ENCODE measurements around the gene CZIB.

Gene CZIB

GRCh38 chr1:53195246-53196016, 25.0 kb downstream of the CZIB start:
- no peaks in the 10 kb centered on the region for H3K9me3 ChIP-seq
- intact Hi-C loops (cut with DNase I; ENCODE audit: low total_unique reads), result loop anchor here (10.0 kb wide), 1 partner anchor 271 kb away; the partner anchor contains the start of genes ECHDC2 and SCP2

GRCh38 chr1:53190210-53190611, 30.2 kb downstream of the CZIB start:
- no peak overlapping the region for H3K27ac ChIP-seq
- intact Hi-C loops (cut with DNase I; ENCODE audit: low total_unique reads), result loop anchor here (10.0 kb wide), 1 partner anchor 265 kb away; the partner anchor contains the start of genes ECHDC2 and SCP2
- no peaks in the 10 kb centered on the region for H3K36me3 ChIP-seq
- no peak for TF ChIP-seq CTCF (IDR thresholded peaks at IDR 0.05)
- H3K9me3 ChIP-seq, result no peaks in the 10 kb centered on the region
- H3K4me3 ChIP-seq, result no peak overlapping the region
- H3K27me3 ChIP-seq, result no peaks in the 10 kb centered on the region
- H3K4me1 ChIP-seq, result peaks cover 0 to 5% (median 2%) of the 10 kb centered on the region in 4 donors
- no peak for DNase-seq

More at GRCh38 chr1:53195246-53196016, 25.0 kb downstream of the CZIB start:
- Histone ChIP-seq H3K27me3 (no peaks in the 10 kb centered on the region), H3K27ac (peak overlapping the region; percentile 97 to 99), H3K4me1 (peaks cover 0 to 39% (median 29%) of the 10 kb centered on the region in 4 donors), H3K4me3 (peak overlapping the region; percentile 91 to 93), H3K36me3 (no peaks in the 10 kb centered on the region)
- no peak for TF ChIP-seq CTCF (IDR thresholded peaks at IDR 0.05)
- no peak for DNase-seq

GRCh38 chr1:53189061-53189460, 31.4 kb downstream of the CZIB start:
- intact Hi-C loops (cut with DNase I; ENCODE audit: low total_unique reads), result loop anchor here (10.0 kb wide), 1 partner anchor 464 kb away; the partner anchor contains the start of gene ZYG11B
- no peak overlapping the region for H3K4me3 ChIP-seq
- no peak for DNase-seq

GRCh38 chr1:53188099-53188498, 32.3 kb downstream of the CZIB start:
- Histone ChIP-seq H3K36me3 (no peaks in the 10 kb centered on the region), H3K4me3 (no peak overlapping the region), H3K9me3 (no peaks in the 10 kb centered on the region), H3K27me3 (no peaks in the 10 kb centered on the region), H3K4me1 (no peaks in the 10 kb centered on the region), H3K27ac (no peak overlapping the region)
- intact Hi-C loops (cut with DNase I; ENCODE audit: low total_unique reads), result loop anchor here (10.0 kb wide), 1 partner anchor 463 kb away; the partner anchor contains the start of gene ZYG11B
- DNase-seq, result no peak
- TF ChIP-seq CTCF (IDR thresholded peaks at IDR 0.05), result no peak

More at GRCh38 chr1:53189061-53189460, 31.4 kb downstream of the CZIB start:
- no peak for TF ChIP-seq CTCF (IDR thresholded peaks at IDR 0.05)
- H3K9me3 ChIP-seq, result no peaks in the 10 kb centered on the region
- H3K27me3 ChIP-seq, result no peaks in the 10 kb centered on the region
- no peaks in the 10 kb centered on the region for H3K4me1 ChIP-seq
- no peak overlapping the region for H3K27ac ChIP-seq
- no peaks in the 10 kb centered on the region for H3K36me3 ChIP-seq

GRCh38 chr1:53187401-53187800, 33.0 kb downstream of the CZIB start:
- H3K27ac ChIP-seq, result no peak overlapping the region
- H3K9me3 ChIP-seq, result no peaks in the 10 kb centered on the region
- H3K36me3 ChIP-seq, result no peaks in the 10 kb centered on the region
- DNase-seq, result no peak
- intact Hi-C loops (cut with DNase I; ENCODE audit: low total_unique reads), result loop anchor here (10.0 kb wide), 1 partner anchor 463 kb away; the partner anchor contains the start of gene ZYG11B
- H3K27me3 ChIP-seq, result no peaks in the 10 kb centered on the region
- peaks cover 0 to 1% (median under 1%) of the 10 kb centered on the region in 4 donors for H3K4me1 ChIP-seq
- no peak for TF ChIP-seq CTCF (IDR thresholded peaks at IDR 0.05)
- H3K4me3 ChIP-seq, result no peak overlapping the region
